ENCODE results near the gene RPL18.
"Not testable (repeated sequence)": the region's sequence is repeated elsewhere in the genome, so short reads cannot be mapped to it uniquely, and the experiment has no call there.

The RPL18 gene

GRCh38 chr19:48588670-48589401 is 30.1 kb downstream of the RPL18 start:
- DNase-seq (ENCODE audit: low spot score): peak; percentile 59

- DNase-seq (ENCODE audit: low spot score): no peak
Measured at GRCh38 chr19:48587387-48587786, 31.6 kb downstream of the RPL18 start.

DNA sequence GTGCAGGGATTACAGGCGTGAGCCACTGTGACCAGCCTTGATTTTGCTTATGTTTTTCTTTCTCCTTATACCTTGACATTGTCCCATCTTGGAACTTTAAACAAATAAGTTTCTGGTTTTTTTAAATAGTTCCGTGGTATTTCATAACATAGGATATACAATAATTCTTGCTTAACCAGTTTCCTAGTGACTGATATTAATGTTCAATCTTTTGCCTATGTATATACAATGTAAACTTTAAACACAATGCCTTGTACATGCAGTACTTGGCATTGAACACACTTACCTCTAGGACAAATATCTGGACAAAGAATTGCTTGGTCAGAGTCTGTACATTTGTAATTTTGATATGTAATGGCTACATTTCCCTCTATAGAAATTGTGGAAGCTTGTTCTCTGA is 36.8 kb downstream of the RPL18 start:
- no peak for DNase-seq (ENCODE audit: low spot score)

DNA sequence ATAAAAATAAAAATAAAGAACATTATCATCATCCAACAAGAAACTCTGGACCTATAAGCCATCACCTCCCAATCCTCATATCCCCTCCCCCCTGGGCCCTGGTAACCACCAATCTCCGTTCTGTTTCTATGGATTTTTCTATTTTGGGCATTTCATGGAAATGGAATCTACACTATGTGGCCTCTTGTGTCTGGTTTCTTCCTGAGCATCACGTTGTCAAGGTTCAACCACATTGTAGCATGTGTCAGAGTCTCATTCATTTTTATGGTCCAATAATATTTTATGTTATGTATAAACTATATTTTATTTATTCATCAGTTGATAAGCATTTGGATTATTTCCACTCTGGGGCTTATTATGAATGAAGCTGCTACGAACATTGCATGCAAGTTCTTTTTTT is 40.1 kb downstream of the RPL18 start:
- no peak for DNase-seq (ENCODE audit: low spot score)

DNA sequence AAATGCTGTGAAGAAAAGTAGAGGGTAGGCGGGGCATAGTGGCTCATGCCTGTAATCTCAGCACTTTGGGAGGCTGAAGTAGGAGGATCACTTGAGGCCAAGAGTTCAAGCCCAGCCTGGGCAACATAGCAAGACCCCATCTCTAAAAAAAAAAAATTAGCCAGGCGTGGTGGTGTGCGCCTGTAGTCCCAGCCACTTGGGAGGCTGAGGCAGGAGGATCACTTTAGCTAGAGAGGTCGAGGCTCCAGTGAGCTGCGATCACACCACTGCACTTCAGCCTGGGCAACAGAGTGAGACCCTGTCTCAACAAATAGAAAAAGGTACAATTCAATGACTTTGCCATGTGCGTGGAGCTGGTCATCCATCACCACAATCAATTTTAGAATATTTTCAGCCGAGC is 41.1 kb downstream of the RPL18 start:
- DNase-seq (ENCODE audit: low spot score): not testable (repeated sequence)

- DNase-seq (ENCODE audit: low spot score): no peak
Measured at GRCh38 chr19:48575931-48576622, 42.9 kb downstream of the RPL18 start.

DNA sequence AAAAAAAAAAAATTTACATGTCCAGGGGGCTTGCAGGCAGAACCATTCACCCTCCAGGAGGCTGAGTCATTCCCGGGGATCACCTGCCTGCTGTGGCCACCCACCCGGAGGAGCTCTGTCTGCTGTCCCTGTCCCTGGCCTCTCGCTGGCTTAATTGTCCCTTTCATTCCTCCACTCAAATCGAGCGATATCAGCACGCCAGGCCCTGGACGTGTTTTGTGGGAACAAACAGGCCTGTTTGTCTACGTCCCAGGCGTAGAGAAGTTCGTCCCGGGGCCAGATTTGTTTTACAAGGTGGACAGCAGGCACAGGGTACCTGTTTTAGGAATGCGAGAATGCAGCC is 45.8 kb downstream of the RPL18 start:
- DNase-seq (ENCODE audit: low spot score): no peak

GRCh38 chr19:48571378-48572162 is 47.4 kb downstream of the RPL18 start:
- DNase-seq (ENCODE audit: low spot score): no peak

- DNase-seq (ENCODE audit: low spot score): no peak
Measured at GRCh38 chr19:48569814-48570213, 49.2 kb downstream of the RPL18 start.

- no peak for DNase-seq (ENCODE audit: low spot score)
Measured at GRCh38 chr19:48568345-48568886, 50.6 kb downstream of the RPL18 start.
